H1 (cell line): ENCODE data around the gene FXR2. TPM values are rescaled to one million over a fixed set of nuclear protein-coding genes. Genes with fewer than 3 reads are reported as not detected.
A peak's percentile ranks its signal among the peaks of the same experiment; 100 is the strongest.

ENCODE experiments used
- CTCF ChIA-PET: fragments of 300-600 bp; sonication (Branson Sonifier 250); formaldehyde crosslinking; loops from one replicate; lab custom pipeline; 2021; ENCODE audit not compliant: partially characterized antibody; lab: Charles Lee
- POLR2A ChIA-PET: fragments of 300-600 bp; sonication (Branson Sonifier 250); formaldehyde crosslinking; loops from one replicate; lab custom pipeline; 2021; ENCODE audit warnings: inconsistent platforms; ENCODE audit not compliant: partially characterized antibody; lab: Charles Lee
- DNase-seq, 2 experiments: peaks; one replicate each; pipeline versions ENCODE4 v3.0.0 to v3.0.0-alpha.2; 2010 to 2022; ENCODE audit warnings: low spot score in 2 of 2, low read depth in 1 of 2, mixed read lengths in 1 of 2
- FAIRE-seq: peaks from 2 replicates; lab custom pipeline; 2011; peaks lifted over from hg19 to GRCh38; lab: Jason Lieb, UNC
- H2AFZ ChIP-seq: 2 replicates; pipeline ENCODE4 v1.8.1; 2012; ENCODE audit warnings: low read length, inconsistent platforms
- H2AK5ac ChIP-seq: 2 replicates; pipeline ENCODE4 v1.6.1; 2013; ENCODE audit warnings: low read depth, low read length
- H2BK120ac ChIP-seq: replicated peaks from 2 replicates; pipeline ENCODE3; 2013; ENCODE audit warnings: low read depth, low read length, inconsistent platforms
- H2BK12ac ChIP-seq: 2 replicates; pipeline ENCODE4 v1.6.1; 2013; ENCODE audit warnings: low read depth, low read length
- H2BK15ac ChIP-seq: 2 replicates; pipeline ENCODE4 v1.6.1; 2013; ENCODE audit warnings: low read length
- H2BK20ac ChIP-seq: 2 replicates; pipeline ENCODE4 v1.6.1; 2013; ENCODE audit warnings: low read length
- H2BK5ac ChIP-seq: 2 replicates; pipeline ENCODE4 v1.6.1; 2013; ENCODE audit warnings: low read depth, low read length
- H3K14ac ChIP-seq: 2 replicates; pipeline ENCODE4 v1.6.1; 2013; ENCODE audit warnings: inconsistent platforms; ENCODE audit not compliant: insufficient read length
- H3K18ac ChIP-seq: 2 replicates; pipeline ENCODE4 v1.6.1; 2013; ENCODE audit warnings: low read length; ENCODE audit errors: extremely low read depth
- H3K23ac ChIP-seq: 2 replicates; pipeline ENCODE4 v1.6.1; 2013; ENCODE audit warnings: inconsistent platforms; ENCODE audit not compliant: insufficient read length
- H3K23me2 ChIP-seq: 2 replicates; pipeline ENCODE4 v1.6.1; 2013; ENCODE audit warnings: low read depth, low read length
- H3K27ac ChIP-seq: 2 replicates; pipeline ENCODE4 v1.6.1; 2011; ENCODE audit warnings: low read depth, low read length, inconsistent platforms
- H3K27me3 ChIP-seq, 4 experiments: replicated peaks in 1 of 4; 1 replicate in 1 of 4; 2 replicates in 3 of 4; pipeline versions ENCODE4 v1.6.1 to v1.8.1; 2011 to 2013; ENCODE audit warnings: low read length in 3 of 4, mild to moderate bottlenecking in 3 of 4, inconsistent platforms in 2 of 4, mixed read lengths in 2 of 4, moderate library complexity in 1 of 4; ENCODE audit not compliant: control insufficient read depth in 3 of 4, insufficient read depth in 3 of 4; ENCODE audit errors: extremely low read depth in 1 of 4
- H3K36me3 ChIP-seq, 4 experiments: 2 replicates each; pipeline versions ENCODE4 v1.6.1 to v1.8.1; 2011 to 2013; ENCODE audit warnings: mild to moderate bottlenecking in 4 of 4, low read length in 3 of 4, moderate library complexity in 2 of 4, control low read depth in 1 of 4, inconsistent platforms in 1 of 4; ENCODE audit not compliant: insufficient read depth in 4 of 4, control insufficient read depth in 2 of 4
- H3K4ac ChIP-seq: replicated peaks from 2 replicates; pipeline ENCODE3; 2013; ENCODE audit warnings: low read length, low read depth, mixed read lengths, inconsistent platforms; ENCODE audit not compliant: insufficient read length
- H3K4me1 ChIP-seq, 4 experiments: replicated peaks in 1 of 4; 1 replicate in 1 of 4; 2 replicates in 3 of 4; pipeline versions ENCODE4 v1.6.1 to v1.8.1; 2011 to 2013; ENCODE audit warnings: low read length in 3 of 4, inconsistent platforms in 2 of 4, mixed read lengths in 1 of 4; ENCODE audit not compliant: insufficient read depth in 4 of 4, control insufficient read depth in 3 of 4
- H3K4me2 ChIP-seq, 2 experiments: 2 replicates each; pipeline versions ENCODE4 v1.6.1 to v1.8.1; 2011 to 2013; ENCODE audit warnings: low read depth in 2 of 2, low read length in 2 of 2, control low read depth in 1 of 2, inconsistent platforms in 1 of 2, mild to moderate bottlenecking in 1 of 2; ENCODE audit not compliant: insufficient read depth in 1 of 2
- H3K4me3 ChIP-seq, 4 experiments: fragments of 200-600, 300-600 bp in 1 of 4; sonication (generic), shearing (Covaris generic), sonication (Bioruptor Twin) in 1 of 4; 2 replicates each; pipeline versions ENCODE4 v1.5.1 to v1.8.1; 2011 to 2016; ENCODE audit warnings: low read length in 4 of 4, low read depth in 3 of 4, control low read depth in 2 of 4, inconsistent platforms in 2 of 4, mild to moderate bottlenecking in 2 of 4, mixed read lengths in 1 of 4, moderate library complexity in 1 of 4; ENCODE audit not compliant: insufficient read depth in 2 of 4; ENCODE audit errors: extremely low read depth in 1 of 4
- H3K56ac ChIP-seq: replicated peaks from 2 replicates; pipeline ENCODE3; 2013; ENCODE audit warnings: low read depth, mild to moderate bottlenecking, mixed read lengths, low read length, inconsistent platforms; ENCODE audit not compliant: insufficient read length
- H3K79me1 ChIP-seq: 2 replicates; pipeline ENCODE4 v1.6.1; 2013; ENCODE audit warnings: low read depth, low read length, control low read depth
- H3K79me2 ChIP-seq, 2 experiments: 2 replicates each; pipeline versions ENCODE4 v1.6.1 to v1.8.1; 2012 to 2013; ENCODE audit warnings: low read length in 2 of 2, mild to moderate bottlenecking in 2 of 2, inconsistent platforms in 1 of 2; ENCODE audit not compliant: insufficient read depth in 2 of 2, control insufficient read depth in 1 of 2
- H3K9ac ChIP-seq, 4 experiments: replicated peaks in 1 of 4; 1 replicate in 1 of 4; 2 replicates in 3 of 4; pipeline versions ENCODE4 v1.6.1 to v1.8.1; 2011 to 2013; ENCODE audit warnings: low read depth in 3 of 4, low read length in 3 of 4, control low read depth in 2 of 4, mild to moderate bottlenecking in 2 of 4, moderate library complexity in 2 of 4, inconsistent platforms in 1 of 4; ENCODE audit errors: extremely low read depth in 1 of 4
- H3K9me3 ChIP-seq, 2 experiments: 2 replicates each; pipeline versions ENCODE4 v1.6.1 to v1.8.1; 2012 to 2013; ENCODE audit warnings: mild to moderate bottlenecking in 2 of 2, moderate library complexity in 2 of 2, control low read depth in 1 of 2, inconsistent platforms in 1 of 2, low read depth in 1 of 2, low read length in 1 of 2, mixed read lengths in 1 of 2; ENCODE audit not compliant: insufficient read depth in 2 of 2
- H4K20me1 ChIP-seq, 2 experiments: replicated peaks in 1 of 2; 2 replicates each; pipeline versions ENCODE3 to v1.8.1; 2011 to 2013; ENCODE audit warnings: inconsistent platforms in 2 of 2, low read length in 2 of 2, mild to moderate bottlenecking in 1 of 2; ENCODE audit not compliant: insufficient read depth in 2 of 2, control insufficient read depth in 1 of 2
- H4K5ac ChIP-seq: 2 replicates; pipeline ENCODE4 v1.6.1; 2013; ENCODE audit warnings: low read length, low read depth, mixed read lengths, inconsistent platforms; ENCODE audit not compliant: insufficient read length
- H4K8ac ChIP-seq: 2 replicates; pipeline ENCODE4 v1.8.0; 2013; ENCODE audit warnings: mild to moderate bottlenecking, moderate library complexity, low read length, inconsistent platforms; ENCODE audit not compliant: insufficient read depth; ENCODE audit errors: extremely low read depth
- H4K91ac ChIP-seq: replicated peaks from 2 replicates; pipeline ENCODE3; 2013; ENCODE audit warnings: low read length, mixed read lengths, inconsistent platforms; ENCODE audit not compliant: insufficient read length
- TEAD4 ChIP-seq: IDR thresholded peaks from 2 replicates; pipeline ENCODE4 v1.6.1; 2012; ENCODE audit warnings: low read depth, low read length, inconsistent platforms, mixed read lengths
- WGBS, 2 experiments: shearing (Covaris generic) in 1 of 2; methylation state at CpG; one replicate each; pipeline versions ENCODE4 v1.1.6 to v1.1.7; 2013 to 2015; ENCODE audit warnings: low lambda C conversion rate in 2 of 2, mixed read lengths in 2 of 2, inconsistent platforms in 1 of 2, low coverage in 1 of 2, missing lambda C conversion rate in 1 of 2; ENCODE audit not compliant: insufficient replicate concordance in 2 of 2, insufficient coverage in 1 of 2, insufficient read length in 1 of 2; ENCODE audit errors: extremely low coverage in 1 of 2, missing lambda C conversion rate in 1 of 2; 5-methylcytosine and 5-hydroxymethylcytosine counted together
- polyA plus RNA-seq, 7 experiments: library from polyadenylated mRNA; depleted of rRNA in 3 of 7; stranded (reverse) in 5 of 7; unstranded in 2 of 7; fragments of >200 nt in 5 of 7; fragments of 200-250 nt in 2 of 7; gene quantifications; 1 replicate in 5 of 7; 2 replicates in 1 of 7; 4 replicates in 1 of 7; pipeline versions ENCODE4 v1.2.1 to v1.2.3, GENCODE V29; 2011 to 2013; ENCODE audit warnings: missing spikeins in 2 of 7, mixed read lengths in 2 of 7
- total RNA-seq: library from RNA; stranded (reverse); fragmentation: NEBNext Ultra II Directional; extraction: Animal tissue kit (Norgen Biotek cat#: 25700); gene quantifications from 2 replicates; pipeline ENCODE4 v1.2.1, GENCODE V29; 2021
- TF ChIP-seq, protein P1 (sequence below): IDR thresholded peaks from 2 replicates; pipeline ENCODE4 v1.6.1; 2012; ENCODE audit warnings: inconsistent platforms

The FXR2 gene
- total and polyA plus RNA-seq, 2 of the 8 experiments (the other 6 are each of a cell fraction or from before 2014, with no cell fraction given): 26.2 to 44.0 TPM

DNA sequence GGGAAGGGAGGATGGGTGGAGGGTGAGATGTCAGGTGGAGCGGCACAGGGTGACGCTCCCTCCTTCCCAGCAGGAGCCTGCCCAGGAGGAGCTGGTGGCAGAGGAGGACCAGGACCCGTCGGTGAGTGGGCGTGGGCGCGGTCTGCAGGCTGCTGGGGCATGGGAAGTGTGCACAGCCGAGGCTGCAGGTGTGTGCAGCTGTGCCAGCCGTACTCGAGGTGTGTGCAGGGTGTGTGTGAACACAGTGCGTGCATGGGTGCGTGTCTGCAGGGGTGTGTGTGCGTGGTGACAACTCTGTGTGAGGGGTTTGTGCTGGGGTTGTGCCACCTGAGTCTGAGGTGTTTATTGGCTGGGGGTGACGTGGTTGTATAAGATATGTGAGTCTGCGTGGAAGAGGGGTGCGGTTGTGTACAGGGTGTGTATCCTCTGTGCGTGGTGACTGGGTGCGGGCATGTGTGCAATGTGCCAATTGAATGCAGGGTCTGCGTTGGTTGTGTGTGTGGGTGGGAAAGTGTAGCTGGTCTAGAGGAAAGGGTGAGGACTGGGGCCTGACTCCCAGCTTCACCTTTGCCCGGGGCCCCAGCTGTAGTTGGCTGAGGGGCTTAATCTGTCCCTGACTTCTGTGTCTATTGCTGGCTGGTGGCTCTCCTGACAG is 65.2 kb downstream of the FXR2 start:
- FAIRE-seq: no peak
- ChIA-PET CTCF (interaction anchor here (0.6 to 3.9 kb wide), 3 partner anchors 11 to 22 kb away, joined by 3 to 27 read pairs (median 4); partner anchors contain the start of gene SENP3), POLR2A (interaction anchor here (1.1 to 37.5 kb wide), 7 partner anchors 8 to 65 kb away, joined by 3 to 1144 read pairs (median 8); partner anchors contain the start of genes CD68, MPDU1, POLR2A and SOX15)
- Histone ChIP-seq H3K36me3 (no peaks in the 10 kb centered on the region), H2AFZ (no peak overlapping the region), H2BK120ac (no peak overlapping the region), H3K4ac (peak overlapping the region; percentile 91), H3K4me2 (peak overlapping the region; percentile 70 to 89), H3K23ac (no peak overlapping the region), H3K9ac (no peak overlapping the region), H4K5ac (peak overlapping the region; percentile 15), H2BK20ac (no peak overlapping the region), H2BK5ac (peak overlapping the region; percentile 78; the same call in 1 of the 2 replicates), H2BK12ac (peak overlapping the region; percentile 95; the same call in 1 of the 2 replicates), H3K9me3 (no peaks in the 10 kb centered on the region), H2AK5ac (peak overlapping the region; percentile 25; the same call in 1 of the 2 replicates), H4K8ac (peak overlapping the region; percentile 89; the same call in 1 of the 2 replicates), H3K14ac (no peak overlapping the region), H3K79me1 (no peaks in the 10 kb centered on the region), H2BK15ac (peak overlapping the region; percentile 98; the same call in 1 of the 2 replicates), H3K27ac (no peak overlapping the region), H3K23me2 (peaks cover 6% of the 10 kb centered on the region; the same call in 1 of the 2 replicates)
- 78% methylated on average over 17 of the region's 20 CpGs; no CpG with 5 or more reads in 1 of the 2 experiments for WGBS, 2 experiments
- TF ChIP-seq TEAD4: no peak
- TF ChIP-seq, protein P1, sequence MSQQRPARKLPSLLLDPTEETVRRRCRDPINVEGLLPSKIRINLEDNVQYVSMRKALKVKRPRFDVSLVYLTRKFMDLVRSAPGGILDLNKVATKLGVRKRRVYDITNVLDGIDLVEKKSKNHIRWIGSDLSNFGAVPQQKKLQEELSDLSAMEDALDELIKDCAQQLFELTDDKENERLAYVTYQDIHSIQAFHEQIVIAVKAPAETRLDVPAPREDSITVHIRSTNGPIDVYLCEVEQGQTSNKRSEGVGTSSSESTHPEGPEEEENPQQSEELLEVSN: no peak
- TF ChIP-seq, all 59 proteins: peak for 0
- Histone ChIP-seq H4K20me1 (peaks cover 0 to 7% of the 10 kb centered on the region in 2 experiments), H4K91ac (peak overlapping the region; percentile 93), H3K79me2 (no peaks in the 10 kb centered on the region), H3K27me3 (peaks cover 0 to 5% (median 3%) of the 10 kb centered on the region in 4 experiments; a peak in 4 of 7 replicates), H3K4me1 (peaks cover 0 to 4% (median 3%) of the 10 kb centered on the region in 4 experiments; a peak in 2 of 7 replicates), H3K56ac (no peak overlapping the region), H3K4me3 (peak overlapping the region; percentile 56 to 77 (median 70); a peak in 7 of 8 replicates), H3K18ac (peak overlapping the region; percentile 60; the same call in 1 of the 2 replicates)
- DNase-seq: peak in 1 of 2 experiments; percentile 58
